ENCODE data around the gene SPATA2. TPM values are rescaled to one million over a fixed set of nuclear protein-coding genes. Genes with fewer than 3 reads are reported as not detected.
A peak's percentile ranks its signal among the peaks of the same experiment; 100 is the strongest.

Gene SPATA2
- total and polyA plus RNA-seq, 7 donors, result 6.7 to 16.3 (median 8.1) TPM

- no peaks in the 10 kb centered on the region for H3K27me3 ChIP-seq (ENCODE audit: insufficient read depth in 3 of 3, low read length in 2 of 3)
- no peak for DNase-seq
- no peak for TF ChIP-seq CTCF (IDR thresholded peaks at IDR 0.05)
- intact Hi-C loops (cut with DNase I), result no loop called here
- H3K36me3 ChIP-seq (ENCODE audit: insufficient read depth in 1 of 2, low read depth in 1 of 2), result peaks cover 0 to 32% of the 10 kb centered on the region in 2 donors
- no peak overlapping the region for H3K27ac ChIP-seq
- H3K9me3 ChIP-seq, result no peaks in the 10 kb centered on the region
- H3K4me3 ChIP-seq, result no peak overlapping the region
- H3K4me1 ChIP-seq, result peaks cover 10% of the 10 kb centered on the region
- no peak for ATAC-seq
- WGBS, 3 donors, result 68 to 75% (median 72%) methylated on average over 21 of the region's 21 CpGs
Measured at GRCh38 chr20:49890471-49891361, 24.6 kb downstream of the SPATA2 start.

DNA sequence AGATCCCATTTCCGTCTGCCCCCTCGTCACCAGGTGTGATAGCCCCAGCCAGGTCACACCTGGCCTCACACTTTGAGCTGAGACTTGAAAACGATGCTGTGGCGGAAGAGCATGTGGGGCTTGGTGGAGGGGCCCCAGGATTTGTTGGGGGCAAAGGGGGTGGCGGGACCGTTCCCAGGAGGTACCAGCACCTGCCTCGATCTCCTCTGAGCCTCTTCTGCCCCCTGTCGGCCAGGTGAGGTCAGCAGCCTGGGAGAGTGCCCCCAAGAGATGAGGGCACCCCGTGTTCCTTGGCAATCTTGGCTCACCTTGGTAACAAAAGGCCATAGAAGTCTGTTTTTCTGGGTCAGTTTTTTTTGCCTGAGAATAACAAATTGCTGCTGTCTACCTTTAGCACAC is 25.4 kb downstream of the SPATA2 start:
- no peak for ATAC-seq
- H3K27ac ChIP-seq, result no peak overlapping the region

DNA sequence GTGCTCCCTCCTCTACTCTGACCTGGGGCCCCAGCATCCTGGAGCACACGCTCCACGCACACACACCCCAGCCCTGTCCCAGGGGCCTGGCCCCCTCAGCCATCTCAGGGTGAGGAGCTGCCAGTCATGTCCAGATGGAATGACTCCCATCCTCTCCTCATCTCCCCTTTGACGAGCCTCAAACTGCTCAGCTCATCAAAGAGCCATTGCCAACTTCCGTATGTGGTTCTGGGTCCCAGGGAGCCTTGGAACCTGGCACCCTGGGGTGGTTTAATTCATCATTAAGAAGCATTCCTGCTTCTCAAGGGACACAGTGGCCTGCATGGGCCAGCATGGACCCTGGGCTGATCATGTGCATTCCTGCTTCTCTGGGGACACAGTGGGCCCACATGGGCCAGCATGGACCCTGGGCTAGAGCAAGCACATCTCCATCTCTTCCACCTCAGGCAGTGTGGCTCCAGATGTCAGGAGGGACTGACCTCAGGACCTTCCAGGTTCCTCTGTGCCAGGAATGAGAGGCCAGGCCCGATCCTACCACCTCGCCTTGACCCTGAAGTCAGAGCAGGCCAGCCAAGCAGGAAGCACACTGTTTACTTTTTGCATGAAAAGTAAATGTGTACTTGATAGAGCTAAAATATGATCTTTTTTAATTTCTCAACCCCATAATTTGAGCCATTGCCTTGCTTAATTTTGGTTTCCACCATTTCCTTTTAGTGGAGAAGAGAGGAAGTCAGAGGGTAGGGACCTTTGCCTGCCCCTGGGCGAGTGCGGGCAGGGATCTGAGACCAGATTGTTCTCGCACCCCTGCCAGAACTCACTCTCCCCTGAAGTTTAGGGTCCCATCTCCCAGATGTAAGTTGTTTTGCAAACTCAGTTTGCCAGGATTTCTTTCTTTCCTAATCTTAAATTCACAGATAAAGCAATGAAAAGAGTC is 26.1 kb downstream of the SPATA2 start:
- Histone ChIP-seq H3K4me3 (no peak overlapping the region), H3K4me1 (peaks cover 10% of the 10 kb centered on the region), H3K36me3 (ENCODE audit: insufficient read depth in 1 of 2, low read depth in 1 of 2) (peaks cover 0 to 47% of the 10 kb centered on the region in 2 donors), H3K27me3 (ENCODE audit: insufficient read depth in 3 of 3, low read length in 2 of 3) (no peaks in the 10 kb centered on the region), H3K27ac (no peak overlapping the region), H3K9me3 (no peaks in the 10 kb centered on the region)
- ATAC-seq (no peak), DNase-seq (no peak)
- intact Hi-C loops (cut with DNase I), result loop anchor here (2.0 to 10.0 kb wide), 3 partner anchors 277 to 554 kb away; no protein-coding TSS in a partner anchor
- WGBS, 3 donors, result 79 to 86% (median 85%) methylated on average over 9 of the region's 9 CpGs
- TF ChIP-seq CTCF (IDR thresholded peaks at IDR 0.05), result no peak

More for the DNA sequence above, 25.4 kb downstream of the SPATA2 start:
- Histone ChIP-seq H3K27me3 (ENCODE audit: insufficient read depth in 3 of 3, low read length in 2 of 3) (no peaks in the 10 kb centered on the region), H3K9me3 (no peaks in the 10 kb centered on the region), H3K4me1 (peaks cover 10% of the 10 kb centered on the region), H3K36me3 (ENCODE audit: insufficient read depth in 1 of 2, low read depth in 1 of 2) (peaks cover 0 to 40% of the 10 kb centered on the region in 2 donors), H3K4me3 (no peak overlapping the region)
- WGBS, 3 donors, result 68 to 79% (median 79%) methylated on average over 9 of the region's 9 CpGs
- TF ChIP-seq CTCF (IDR thresholded peaks at IDR 0.05), result no peak
- intact Hi-C loops (cut with DNase I), result loop anchor here (2.0 to 10.0 kb wide), 3 partner anchors 278 to 555 kb away; no protein-coding TSS in a partner anchor
- no peak for DNase-seq

DNA sequence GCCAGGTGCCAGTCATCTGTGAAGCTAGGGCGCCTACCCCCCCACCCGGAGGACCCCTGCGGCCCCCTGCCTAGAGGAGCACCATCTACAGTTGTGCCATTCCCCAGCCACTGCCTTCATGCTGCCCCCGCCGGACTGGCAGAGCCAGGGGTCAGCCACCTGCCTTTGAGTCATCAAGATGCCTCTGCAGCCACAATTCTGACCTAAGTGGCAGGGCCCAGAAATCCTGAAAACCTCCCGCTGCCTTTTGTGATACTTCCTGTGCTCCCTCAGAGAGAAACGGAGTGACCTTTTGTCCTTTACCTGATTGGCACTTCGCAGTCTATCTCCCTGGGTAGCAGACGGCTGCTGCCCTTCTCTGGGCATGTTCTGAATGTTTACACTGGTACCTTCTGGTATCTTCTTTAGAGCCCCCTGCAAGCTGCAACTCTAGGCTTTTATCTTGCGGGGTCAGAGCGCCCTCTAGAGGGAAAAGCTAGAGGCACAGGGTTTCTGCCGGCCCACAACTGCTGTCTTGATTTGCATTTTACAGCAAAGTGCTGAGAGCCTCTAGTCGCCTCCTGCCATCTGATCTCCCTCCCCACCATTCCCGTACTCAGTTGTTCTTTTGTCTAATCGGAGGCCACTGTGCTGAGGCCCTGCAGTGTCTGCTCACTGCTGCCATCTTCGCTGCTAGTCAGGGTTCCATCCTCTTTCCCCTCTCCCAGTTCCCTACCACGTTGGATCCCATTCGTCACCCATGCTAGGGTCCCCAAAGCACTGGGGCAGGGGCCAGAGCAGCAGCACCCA is 26.9 kb downstream of the SPATA2 start:
- no peak overlapping the region for H3K4me3 ChIP-seq
- TF ChIP-seq CTCF (IDR thresholded peaks at IDR 0.05), result peak; percentile 63
- 52 to 66% (median 61%) methylated on average over 18 of the region's 18 CpGs for WGBS, 3 donors
- ATAC-seq (peak; percentile 48 to 67 (median 55)), DNase-seq (no peak)
- peak overlapping the region; percentile 52 for H3K27ac ChIP-seq
- H3K4me1 ChIP-seq, result peaks cover 10% of the 10 kb centered on the region
- H3K27me3 ChIP-seq (ENCODE audit: insufficient read depth in 3 of 3, low read length in 2 of 3), result no peaks in the 10 kb centered on the region
- no peaks in the 10 kb centered on the region for H3K9me3 ChIP-seq
- H3K36me3 ChIP-seq (ENCODE audit: insufficient read depth in 1 of 2, low read depth in 1 of 2), result peaks cover 4 to 52% of the 10 kb centered on the region in 2 donors
- intact Hi-C loops (cut with DNase I), result loop anchor here (2.0 to 10.0 kb wide), 3 partner anchors 276 to 554 kb away; no protein-coding TSS in a partner anchor

All from psoas muscle (tissue), 8 donors.